Neural cell (in vitro differentiated cells): ENCODE measurements around the gene DMP1. TPM values are rescaled to one million over a fixed set of nuclear protein-coding genes. Genes with fewer than 3 reads are reported as not detected.
"Not testable (repeated sequence)": the region's sequence is repeated elsewhere in the genome, so short reads cannot be mapped to it uniquely, and the experiment has no call there.

ENCODE experiments used
- H2AFZ ChIP-seq: fragments of 200-600, 300-800 bp; sonication (generic), shearing (Covaris generic); 2 replicates; pipeline ENCODE4 v1.6.0; 2014; ENCODE audit warnings: low read depth, mild to moderate bottlenecking, antibody characterized with exemption, low read length, moderate library complexity
- H3F3A ChIP-seq: fragments of 200-600 bp; shearing (Covaris generic); 2 replicates; pipeline ENCODE4 v1.6.1; 2016; ENCODE audit warnings: mild to moderate bottlenecking, moderate library complexity, mixed read lengths, antibody characterized with exemption, low read length; ENCODE audit not compliant: insufficient read depth, poor library complexity, severe bottlenecking
- H3K27ac ChIP-seq: fragments of 200-600, 300-800 bp; sonication (generic), shearing (Covaris generic); 2 replicates; pipeline ENCODE4 v1.5.1; 2014; ENCODE audit warnings: mild to moderate bottlenecking, low read length, moderate library complexity
- H3K27me3 ChIP-seq: fragments of 300-800, 200-600 bp; sonication (generic), shearing (Covaris generic); 2 replicates; pipeline ENCODE4 v1.6.0; 2014; ENCODE audit warnings: mild to moderate bottlenecking, low read depth, low read length, moderate library complexity; ENCODE audit not compliant: insufficient read depth
- H3K36me3 ChIP-seq: fragments of 300-800, 200-600 bp; sonication (generic), shearing (Covaris generic); 2 replicates; pipeline ENCODE4 v1.5.1; 2014; ENCODE audit warnings: mild to moderate bottlenecking, antibody characterized with exemption, low read length, moderate library complexity; ENCODE audit not compliant: insufficient read depth
- H3K4me2 ChIP-seq: fragments of 300-800, 200-600 bp; sonication (generic), shearing (Covaris generic); 2 replicates; pipeline ENCODE4 v1.6.0; 2014; ENCODE audit warnings: mild to moderate bottlenecking, low read length
- H3K4me3 ChIP-seq: fragments of 300-800, 200-600 bp; sonication (generic), shearing (Covaris generic); 2 replicates; pipeline ENCODE4 v1.5.1; 2014; ENCODE audit warnings: mild to moderate bottlenecking, low read length, moderate library complexity
- H3K79me2 ChIP-seq: fragments of 200-600 bp; shearing (Covaris generic); replicated peaks from 2 replicates; pipeline ENCODE4 v1.6.0; 2014; ENCODE audit warnings: mild to moderate bottlenecking, low read length, moderate library complexity; ENCODE audit not compliant: insufficient read depth
- H3K9ac ChIP-seq: fragments of 300-800, 200-600 bp; sonication (generic), shearing (Covaris generic); 2 replicates; pipeline ENCODE4 v1.6.1; 2016; ENCODE audit warnings: mild to moderate bottlenecking, low read length, mixed read lengths
- H3K9me2 ChIP-seq: fragments of 200-600 bp; shearing (Covaris generic); 2 replicates; pipeline ENCODE4 v1.6.1; 2016; ENCODE audit warnings: mild to moderate bottlenecking, low read length, mixed read lengths; ENCODE audit not compliant: insufficient read depth
- H3K9me3 ChIP-seq: fragments of 200-600, 300-800 bp; sonication (generic), shearing (Covaris generic); 2 replicates; pipeline ENCODE4 v1.6.1; 2016; ENCODE audit warnings: mild to moderate bottlenecking, mixed run types, low read length, moderate library complexity, mixed read lengths
- H4K20me1 ChIP-seq: fragments of 200-600 bp; shearing (Covaris generic); 2 replicates; pipeline ENCODE4 v1.6.1; 2016; ENCODE audit warnings: mild to moderate bottlenecking, mixed run types; ENCODE audit not compliant: insufficient read depth
- EP300 ChIP-seq: fragments of 450-650 bp; conservative IDR thresholded peaks from 2 replicates; pipeline ENCODE4 v1.6.1; 2014; ENCODE audit warnings: antibody characterized with exemption, mild to moderate bottlenecking, moderate library complexity; ENCODE audit not compliant: poor library complexity, severe bottlenecking
- EZH2 ChIP-seq: fragments of 200-600, 300-800 bp; shearing (Covaris generic), sonication (generic); IDR thresholded peaks from 2 replicates; pipeline ENCODE4 v1.6.1; 2014; ENCODE audit warnings: antibody characterized with exemption, low read length, borderline replicate concordance, mild to moderate bottlenecking; ENCODE audit not compliant: insufficient read depth, poor library complexity, severe bottlenecking
- MXI1 ChIP-seq: fragments of 450-650 bp; conservative IDR thresholded peaks from 2 replicates; pipeline ENCODE4 v1.6.1; 2014; ENCODE audit warnings: antibody characterized with exemption, mild to moderate bottlenecking; ENCODE audit not compliant: poor library complexity, severe bottlenecking
- POLR2AphosphoS5 ChIP-seq: IDR thresholded peaks from 2 replicates; pipeline ENCODE4 v1.6.1; 2012
- RAD21 ChIP-seq: fragments of 450-650 bp; conservative IDR thresholded peaks from 2 replicates; pipeline ENCODE4 v1.6.1; 2014; ENCODE audit warnings: antibody characterized with exemption, mild to moderate bottlenecking, moderate library complexity
- REST ChIP-seq: IDR thresholded peaks from 2 replicates; pipeline ENCODE4 v1.6.1; 2012; ENCODE audit warnings: borderline replicate concordance
- SMC3 ChIP-seq: fragments of 450-650 bp; conservative IDR thresholded peaks from 2 replicates; pipeline ENCODE4 v1.6.1; 2014; ENCODE audit warnings: antibody characterized with exemption, mild to moderate bottlenecking, moderate library complexity; ENCODE audit not compliant: poor library complexity
- TAF1 ChIP-seq: IDR thresholded peaks from 2 replicates; pipeline ENCODE4 v1.6.1; 2012; ENCODE audit warnings: low read depth
- polyA plus RNA-seq: library from polyadenylated mRNA; depleted of rRNA; stranded (reverse); fragments of >200 nt; gene quantifications from 2 replicates; pipeline ENCODE4 v1.2.3, GENCODE V29; 2014
- TF ChIP-seq, protein P1 (sequence below): fragments of 450-650 bp; IDR thresholded peaks from 2 replicates; pipeline ENCODE4 v1.5.1; 2014; ENCODE audit warnings: antibody characterized with exemption, mild to moderate bottlenecking, moderate library complexity; ENCODE audit not compliant: poor library complexity, severe bottlenecking

The DMP1 gene
- polyA plus RNA-seq, 1 donor from 2014 or later = 0.48 TPM

DNA sequence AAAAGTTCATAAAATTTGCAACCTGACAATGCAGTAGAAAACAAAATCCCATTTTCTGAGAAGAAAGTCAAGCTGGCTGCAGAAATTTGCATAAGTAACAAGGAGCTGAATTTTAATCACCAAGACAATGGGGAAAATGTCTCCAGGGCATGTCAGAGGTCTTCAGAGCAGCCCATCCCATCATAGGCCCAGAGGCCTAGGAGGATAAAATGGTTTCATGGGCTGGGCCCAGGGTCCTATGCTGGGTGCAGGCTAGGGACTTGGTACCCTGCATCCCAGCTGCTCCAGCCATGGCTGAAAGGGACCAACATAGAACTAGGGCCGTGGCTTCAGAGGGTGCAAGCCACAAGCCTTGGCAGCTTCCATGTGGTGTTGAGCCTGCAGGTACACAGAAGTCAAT is 42.0 kb downstream of the DMP1 start:
- not testable (repeated sequence) for H3K9ac ChIP-seq, H3F3A ChIP-seq, H3K27me3 ChIP-seq, H3K36me3 ChIP-seq, H3K9me2 ChIP-seq, H4K20me1 ChIP-seq, H3K4me2 ChIP-seq, H2AFZ ChIP-seq, H3K27ac ChIP-seq, H3K79me2 ChIP-seq, H3K4me3 ChIP-seq, H3K9me3 ChIP-seq

- Histone ChIP-seq H3K4me3 (no peak overlapping the region), H3K27me3 (no peaks in the 10 kb centered on the region), H3K36me3 (no peaks in the 10 kb centered on the region), H3K9me3 (no peaks in the 10 kb centered on the region), H3F3A (no peaks in the 10 kb centered on the region), H3K79me2 (no peaks in the 10 kb centered on the region), H3K27ac (no peak overlapping the region), H4K20me1 (no peaks in the 10 kb centered on the region), H2AFZ (no peak overlapping the region), H3K9me2 (no peaks in the 10 kb centered on the region), H3K9ac (no peak overlapping the region), H3K4me2 (no peak overlapping the region)
- TF ChIP-seq EZH2 (no peak), MXI1 (no peak), RAD21 (no peak), SMC3 (no peak), REST (no peak), POLR2AphosphoS5 (no peak), TAF1 (no peak), EP300 (no peak)
- TF ChIP-seq, protein P1, sequence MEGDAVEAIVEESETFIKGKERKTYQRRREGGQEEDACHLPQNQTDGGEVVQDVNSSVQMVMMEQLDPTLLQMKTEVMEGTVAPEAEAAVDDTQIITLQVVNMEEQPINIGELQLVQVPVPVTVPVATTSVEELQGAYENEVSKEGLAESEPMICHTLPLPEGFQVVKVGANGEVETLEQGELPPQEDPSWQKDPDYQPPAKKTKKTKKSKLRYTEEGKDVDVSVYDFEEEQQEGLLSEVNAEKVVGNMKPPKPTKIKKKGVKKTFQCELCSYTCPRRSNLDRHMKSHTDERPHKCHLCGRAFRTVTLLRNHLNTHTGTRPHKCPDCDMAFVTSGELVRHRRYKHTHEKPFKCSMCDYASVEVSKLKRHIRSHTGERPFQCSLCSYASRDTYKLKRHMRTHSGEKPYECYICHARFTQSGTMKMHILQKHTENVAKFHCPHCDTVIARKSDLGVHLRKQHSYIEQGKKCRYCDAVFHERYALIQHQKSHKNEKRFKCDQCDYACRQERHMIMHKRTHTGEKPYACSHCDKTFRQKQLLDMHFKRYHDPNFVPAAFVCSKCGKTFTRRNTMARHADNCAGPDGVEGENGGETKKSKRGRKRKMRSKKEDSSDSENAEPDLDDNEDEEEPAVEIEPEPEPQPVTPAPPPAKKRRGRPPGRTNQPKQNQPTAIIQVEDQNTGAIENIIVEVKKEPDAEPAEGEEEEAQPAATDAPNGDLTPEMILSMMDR = no peak
Measured at GRCh38 chr4:87697272-87697671, 47.2 kb downstream of the DMP1 start.

DNA sequence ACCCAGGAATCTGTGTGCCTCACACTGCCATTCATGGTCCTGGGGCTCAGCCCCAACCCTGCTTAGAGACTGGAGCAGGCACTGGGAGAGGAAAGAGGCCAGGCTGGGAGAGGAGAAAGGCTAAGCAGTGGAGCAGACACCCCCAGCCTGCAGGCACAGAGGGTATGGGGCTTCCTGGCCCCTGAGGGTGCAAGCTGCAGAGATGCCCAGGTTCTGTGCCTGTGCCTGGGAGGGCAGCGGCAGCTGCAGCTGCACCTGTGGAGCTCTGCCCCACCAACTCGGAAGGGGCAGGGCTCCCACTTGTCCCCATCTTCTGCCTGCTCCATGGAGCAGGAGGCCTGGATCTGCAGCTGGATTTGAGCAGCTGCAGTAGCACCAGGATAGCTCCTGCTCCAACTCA is 47.9 kb downstream of the DMP1 start:
- H3K4me2 ChIP-seq = no peak overlapping the region
- no peaks in the 10 kb centered on the region for H3K27me3 ChIP-seq
- H3K36me3 ChIP-seq = no peaks in the 10 kb centered on the region
- H3K9me2 ChIP-seq = no peaks in the 10 kb centered on the region
- H4K20me1 ChIP-seq = no peaks in the 10 kb centered on the region
- H3K79me2 ChIP-seq = no peaks in the 10 kb centered on the region
- no peaks in the 10 kb centered on the region for H3K9me3 ChIP-seq
- no peak overlapping the region for H3K4me3 ChIP-seq
- no peak overlapping the region for H3K27ac ChIP-seq
- H3F3A ChIP-seq = no peaks in the 10 kb centered on the region
- H3K9ac ChIP-seq = no peak overlapping the region
- no peak overlapping the region for H2AFZ ChIP-seq
- TF ChIP-seq SMC3 (no peak), RAD21 (no peak), REST (no peak), POLR2AphosphoS5 (no peak), EP300 (no peak), EZH2 (no peak), MXI1 (no peak), TAF1 (no peak)
- TF ChIP-seq, protein P1 = no peak
